SK-N-MC (cell line): Measurements from ENCODE around the gene MCOLN2.

Experiments used
- EZH2 ChIP-seq: fragments of 200-600 bp; sonication (generic); IDR thresholded peaks from one replicate; pipeline ENCODE4 v1.6.1; 2017; ENCODE audit warnings: antibody characterized with exemption
- POLR2AphosphoS5 ChIP-seq: IDR thresholded peaks from 2 replicates; pipeline ENCODE4 v1.6.1; 2012; ENCODE audit warnings: mild to moderate bottlenecking, low read depth, low read length, borderline replicate concordance

DNA sequence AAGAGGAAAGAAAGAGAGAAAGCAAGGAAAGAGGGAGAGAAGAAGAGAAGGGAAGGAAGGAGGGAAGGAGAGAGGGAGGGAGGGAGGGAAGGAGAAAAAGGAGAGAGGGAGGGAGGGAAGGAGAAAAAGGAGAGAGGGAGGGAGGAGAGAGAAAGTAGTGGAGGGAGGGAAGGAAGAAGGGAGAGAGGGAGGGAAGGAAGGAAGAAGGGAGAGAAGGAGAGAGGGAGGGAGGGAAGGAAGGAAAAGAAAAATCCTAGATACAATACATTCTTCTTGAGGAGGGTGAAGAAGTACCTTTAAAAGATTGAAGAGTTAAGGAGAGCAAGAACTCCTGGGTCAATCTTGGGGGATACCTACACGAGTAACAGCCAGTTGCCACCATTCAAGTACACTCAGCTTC lies 29.2 kb downstream of the MCOLN2 start:
- TF ChIP-seq EZH2 (no peak), POLR2AphosphoS5 (no peak)
